HFF-Myc (cell line): ENCODE results near the gene RIF1.

ENCODE experiments used
- DNase-seq: peaks from one replicate; pipeline ENCODE4 v3.0.0-alpha.2; 2011; ENCODE audit warnings: low read depth; ENCODE audit errors: extremely low read depth
- H3K4me3 ChIP-seq: replicated peaks from 2 replicates; pipeline ENCODE4 v1.5.1; 2011; ENCODE audit warnings: low read depth, mild to moderate bottlenecking, control low read depth, low read length
- TF ChIP-seq, protein P1 (sequence below): IDR thresholded peaks from 2 replicates; pipeline ENCODE4 v1.5.1; 2012; ENCODE audit warnings: mild to moderate bottlenecking, low read depth, low read length, control low read depth; ENCODE audit errors: missing control alignments

The RIF1 gene

DNA sequence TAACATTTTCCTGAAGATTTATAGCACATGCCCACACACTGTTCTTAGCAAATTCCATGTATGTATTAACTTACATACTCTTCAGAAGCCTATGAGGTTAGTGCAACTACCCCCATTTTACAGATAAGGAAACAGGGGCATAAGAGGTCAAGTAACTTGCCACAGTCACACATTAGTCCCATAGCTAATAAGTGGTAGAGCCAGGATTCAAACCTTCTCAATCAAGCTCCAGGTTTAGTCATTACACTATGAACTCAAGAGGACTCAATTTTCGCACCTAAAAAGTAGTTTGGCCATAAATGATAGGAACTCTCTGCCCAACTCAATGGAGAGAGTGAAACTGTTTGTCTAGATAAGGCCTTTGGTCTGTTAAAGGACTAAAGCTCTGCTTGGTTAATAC lies 9.7 kb upstream of the RIF1 start:
- no peak overlapping the region for H3K4me3 ChIP-seq
- DNase-seq, result no peak
- TF ChIP-seq, protein P1, sequence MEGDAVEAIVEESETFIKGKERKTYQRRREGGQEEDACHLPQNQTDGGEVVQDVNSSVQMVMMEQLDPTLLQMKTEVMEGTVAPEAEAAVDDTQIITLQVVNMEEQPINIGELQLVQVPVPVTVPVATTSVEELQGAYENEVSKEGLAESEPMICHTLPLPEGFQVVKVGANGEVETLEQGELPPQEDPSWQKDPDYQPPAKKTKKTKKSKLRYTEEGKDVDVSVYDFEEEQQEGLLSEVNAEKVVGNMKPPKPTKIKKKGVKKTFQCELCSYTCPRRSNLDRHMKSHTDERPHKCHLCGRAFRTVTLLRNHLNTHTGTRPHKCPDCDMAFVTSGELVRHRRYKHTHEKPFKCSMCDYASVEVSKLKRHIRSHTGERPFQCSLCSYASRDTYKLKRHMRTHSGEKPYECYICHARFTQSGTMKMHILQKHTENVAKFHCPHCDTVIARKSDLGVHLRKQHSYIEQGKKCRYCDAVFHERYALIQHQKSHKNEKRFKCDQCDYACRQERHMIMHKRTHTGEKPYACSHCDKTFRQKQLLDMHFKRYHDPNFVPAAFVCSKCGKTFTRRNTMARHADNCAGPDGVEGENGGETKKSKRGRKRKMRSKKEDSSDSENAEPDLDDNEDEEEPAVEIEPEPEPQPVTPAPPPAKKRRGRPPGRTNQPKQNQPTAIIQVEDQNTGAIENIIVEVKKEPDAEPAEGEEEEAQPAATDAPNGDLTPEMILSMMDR, result no peak

- no peak overlapping the region for H3K4me3 ChIP-seq
- TF ChIP-seq, protein P1, result no peak
- no peak for DNase-seq
These were observed 8.6 kb upstream of the RIF1 start for GRCh38 chr2:151401149-151401548.

- no peak for DNase-seq
- no peak overlapping the region for H3K4me3 ChIP-seq
- TF ChIP-seq, protein P1, result no peak
These were observed 5.8 kb upstream of the RIF1 start for GRCh38 chr2:151403914-151404313.

- no peak for DNase-seq
- no peak overlapping the region for H3K4me3 ChIP-seq
- TF ChIP-seq, protein P1, result no peak
These were observed 4.3 kb upstream of the RIF1 start for GRCh38 chr2:151405376-151405775.

DNA sequence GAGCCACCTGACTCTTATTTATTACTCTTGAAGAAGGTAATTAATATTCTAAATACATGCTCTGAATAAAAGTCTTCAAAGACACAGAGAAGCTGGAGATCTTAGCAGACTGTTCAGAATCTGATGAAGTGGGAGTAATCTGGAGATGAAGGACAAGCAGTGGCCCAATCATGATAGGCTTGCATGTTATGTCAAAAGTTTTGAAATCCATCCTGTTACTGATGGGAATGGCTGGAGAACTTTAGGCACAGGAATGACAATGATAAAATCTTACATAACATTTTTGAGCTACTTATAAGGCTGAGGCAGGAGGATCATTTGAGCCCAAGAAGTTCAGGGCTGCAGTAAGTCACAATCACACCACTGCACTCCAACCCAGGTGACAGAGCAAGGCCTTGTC lies 2.4 kb upstream of the RIF1 start:
- no peak for DNase-seq
- TF ChIP-seq, protein P1, result no peak

GRCh38 chr2:151408788-151409600 lies 708 bp upstream of the RIF1 start:
- no peak for DNase-seq
- TF ChIP-seq, protein P1, result no peak
- H3K4me3 ChIP-seq, result peak overlapping the region; percentile 96

More for the DNA sequence above, 2.4 kb upstream of the RIF1 start:
- no peak overlapping the region for H3K4me3 ChIP-seq

GRCh38 chr2:151410485-151410834 lies 758 bp downstream of the RIF1 start:
- DNase-seq, result no peak
- TF ChIP-seq, protein P1, result no peak
- H3K4me3 ChIP-seq, result peak overlapping the region; percentile 96
